Measurements from ENCODE around the gene PRDM16. TPM values are rescaled to one million over a fixed set of nuclear protein-coding genes. Genes with fewer than 3 reads are reported as not detected.

The PRDM16 gene
- total RNA-seq, 4 donors from 2014 or later, result 5.4 to 13.2 (median 7.7) TPM

- H3K4me3 ChIP-seq, result no peak overlapping the region
- H3K9me3 ChIP-seq, result no peaks in the 10 kb centered on the region
- peaks cover 0 to 8% (median 0%) of the 10 kb centered on the region in 4 donors for H3K4me1 ChIP-seq
- TF ChIP-seq CTCF (IDR thresholded peaks at IDR 0.05) (no peak), POLR2A (IDR thresholded peaks at IDR 0.05) (no peak)
- H3K27me3 ChIP-seq, result no peaks in the 10 kb centered on the region
- H3K36me3 ChIP-seq, result no peaks in the 10 kb centered on the region
- no peak for DNase-seq
- no peak overlapping the region for H3K27ac ChIP-seq
Measured at GRCh38 chr1:3132660-3133059, 63.7 kb downstream of the PRDM16 start.

- Histone ChIP-seq H3K4me1 (peaks cover 0 to 8% (median 0%) of the 10 kb centered on the region in 4 donors), H3K36me3 (no peaks in the 10 kb centered on the region), H3K27ac (no peak overlapping the region), H3K9me3 (no peaks in the 10 kb centered on the region), H3K4me3 (no peak overlapping the region), H3K27me3 (no peaks in the 10 kb centered on the region)
- no peak for TF ChIP-seq POLR2A (IDR thresholded peaks at IDR 0.05)
- DNase-seq, result no peak
Measured at GRCh38 chr1:3133686-3134085, 64.7 kb downstream of the PRDM16 start.

GRCh38 chr1:3134381-3135072 lies 65.5 kb downstream of the PRDM16 start:
- no peaks in the 10 kb centered on the region for H3K27me3 ChIP-seq
- no peak overlapping the region for H3K27ac ChIP-seq
- peaks cover 0 to 8% (median 0%) of the 10 kb centered on the region in 4 donors for H3K4me1 ChIP-seq
- no peak overlapping the region for H3K4me3 ChIP-seq
- no peaks in the 10 kb centered on the region for H3K9me3 ChIP-seq
- no peak for TF ChIP-seq POLR2A (IDR thresholded peaks at IDR 0.05)
- TF ChIP-seq CTCF (IDR thresholded peaks at IDR 0.05), result no peak
- no peaks in the 10 kb centered on the region for H3K36me3 ChIP-seq
- DNase-seq, result no peak

- Histone ChIP-seq H3K27ac (no peak overlapping the region), H3K36me3 (no peaks in the 10 kb centered on the region), H3K27me3 (no peaks in the 10 kb centered on the region), H3K9me3 (no peaks in the 10 kb centered on the region), H3K4me1 (peaks cover 0 to 8% (median 0%) of the 10 kb centered on the region in 4 donors), H3K4me3 (no peak overlapping the region)
- no peak for DNase-seq
- TF ChIP-seq POLR2A (IDR thresholded peaks at IDR 0.05) (no peak), CTCF (IDR thresholded peaks at IDR 0.05) (no peak)
Measured at GRCh38 chr1:3135073-3135702, 66.2 kb downstream of the PRDM16 start.

GRCh38 chr1:3135744-3136455 lies 66.9 kb downstream of the PRDM16 start:
- no peak for TF ChIP-seq CTCF (IDR thresholded peaks at IDR 0.05)
- TF ChIP-seq POLR2A (IDR thresholded peaks at IDR 0.05), result no peak
- no peaks in the 10 kb centered on the region for H3K9me3 ChIP-seq
- no peak overlapping the region for H3K27ac ChIP-seq
- DNase-seq, result no peak
- no peaks in the 10 kb centered on the region for H3K27me3 ChIP-seq
- peaks cover 0 to 8% (median 0%) of the 10 kb centered on the region in 4 donors for H3K4me1 ChIP-seq
- H3K36me3 ChIP-seq, result no peaks in the 10 kb centered on the region
- no peak overlapping the region for H3K4me3 ChIP-seq

GRCh38 chr1:3136532-3136931 lies 67.5 kb downstream of the PRDM16 start:
- no peak for DNase-seq
- H3K36me3 ChIP-seq, result no peaks in the 10 kb centered on the region
- H3K27me3 ChIP-seq, result no peaks in the 10 kb centered on the region
- no peak overlapping the region for H3K4me3 ChIP-seq
- H3K4me1 ChIP-seq, result peaks cover 0 to 8% (median 0%) of the 10 kb centered on the region in 4 donors
- H3K9me3 ChIP-seq, result no peaks in the 10 kb centered on the region
- TF ChIP-seq POLR2A (IDR thresholded peaks at IDR 0.05) (no peak), CTCF (IDR thresholded peaks at IDR 0.05) (no peak)
- no peak overlapping the region for H3K27ac ChIP-seq
